ENCODE measurements around the gene PHETA1.

The PHETA1 gene

DNA sequence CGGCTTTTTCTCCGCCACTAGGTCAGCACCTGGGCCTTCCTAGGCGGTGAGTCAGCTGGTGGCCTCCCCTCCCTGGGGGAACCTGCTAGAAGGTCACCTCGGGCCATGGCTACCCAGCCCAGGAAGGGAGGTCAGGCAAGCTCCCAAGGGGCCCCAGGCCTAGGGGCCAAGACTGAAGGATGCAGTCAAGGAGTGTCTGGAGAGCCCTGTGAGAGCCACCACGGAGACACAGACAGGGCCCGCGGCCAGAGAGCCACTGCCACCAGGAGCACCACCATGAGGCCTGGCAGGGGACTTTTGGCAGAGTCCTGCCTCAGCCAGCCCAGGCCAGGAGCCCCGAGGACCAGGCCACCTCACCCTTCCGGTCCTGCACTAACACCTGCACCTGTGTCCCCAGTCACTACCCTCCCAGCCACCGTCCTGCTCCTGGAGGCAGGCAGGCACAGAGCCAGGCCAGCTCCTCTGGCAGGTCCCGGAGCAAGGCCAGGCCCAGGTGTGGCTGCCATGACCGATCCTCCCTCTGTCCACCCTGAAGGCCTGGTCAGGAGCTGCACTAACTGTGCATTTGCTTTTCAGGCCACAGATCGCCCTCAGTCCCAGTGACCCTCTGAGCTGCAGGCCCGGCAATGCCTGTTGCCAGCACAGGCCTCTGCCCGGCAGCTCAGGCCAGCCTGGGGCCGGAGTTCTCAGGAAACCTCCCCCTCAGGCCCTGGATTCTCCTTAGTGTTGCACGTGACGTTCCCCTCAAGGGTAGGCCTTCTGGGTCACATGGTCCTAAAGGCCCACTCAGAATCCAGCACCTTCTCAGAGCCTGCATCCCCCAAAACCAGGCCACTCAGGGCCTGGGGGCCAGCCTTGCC lies 6.9 kb downstream of the PHETA1 start:
- no peak for ATAC-seq (ENCODE audit: insufficient read depth, low read depth)
- no peaks in the 10 kb centered on the region for H3K9me3 ChIP-seq (ENCODE audit: insufficient read depth, low read length, severe bottlenecking)
- no peak for TF ChIP-seq CTCF (IDR thresholded peaks at IDR 0.05; ENCODE audit: borderline replicate concordance, extremely low read depth, low read length, poor library complexity, severe bottlenecking)
- no peak for TF ChIP-seq EZH2 (IDR thresholded peaks at IDR 0.05; ENCODE audit: borderline replicate concordance, low read depth, low read length, severe bottlenecking)
- no peak overlapping the region for H3K4me3 ChIP-seq (ENCODE audit: low read depth in 1 of 2, low read length in 2 of 2)
- no peaks in the 10 kb centered on the region for H3K79me2 ChIP-seq (ENCODE audit: insufficient read depth, low read length)
- no peak overlapping the region for H3K9ac ChIP-seq (ENCODE audit: low read depth, low read length)
- no peaks in the 10 kb centered on the region; the same call in 1 of the 2 replicates for H3K4me1 ChIP-seq (ENCODE audit: insufficient read depth, low read length)
- H3K27ac ChIP-seq (ENCODE audit: low read length), result no peak overlapping the region
- no peak for DNase-seq
- H3K4me2 ChIP-seq (ENCODE audit: insufficient read depth, low read length), result no peak overlapping the region
- H3K36me3 ChIP-seq (ENCODE audit: insufficient read depth, low read length), result no peaks in the 10 kb centered on the region; the same call in 1 of the 2 replicates
- H2AFZ ChIP-seq (ENCODE audit: low read depth, low read length), result no peak overlapping the region
- H3K27me3 ChIP-seq (ENCODE audit: insufficient read depth, low read length, poor library complexity), result no peaks in the 10 kb centered on the region
- H4K20me1 ChIP-seq (ENCODE audit: insufficient read depth, low read length), result no peaks in the 10 kb centered on the region

GRCh38 chr12:111361073-111361716 lies 7.7 kb downstream of the PHETA1 start:
- H3K36me3 ChIP-seq (ENCODE audit: insufficient read depth, low read length), result no peaks in the 10 kb centered on the region; the same call in 1 of the 2 replicates
- no peak overlapping the region for H2AFZ ChIP-seq (ENCODE audit: low read depth, low read length)
- ATAC-seq (ENCODE audit: insufficient read depth, low read depth), result no peak
- no peaks in the 10 kb centered on the region for H3K4me1 ChIP-seq (ENCODE audit: insufficient read depth, low read length)
- H3K9me3 ChIP-seq (ENCODE audit: insufficient read depth, low read length, severe bottlenecking), result no peaks in the 10 kb centered on the region
- TF ChIP-seq EZH2 (IDR thresholded peaks at IDR 0.05; ENCODE audit: borderline replicate concordance, low read depth, low read length, severe bottlenecking), result no peak
- no peak for TF ChIP-seq CTCF (IDR thresholded peaks at IDR 0.05; ENCODE audit: borderline replicate concordance, extremely low read depth, low read length, poor library complexity, severe bottlenecking)
- H3K4me2 ChIP-seq (ENCODE audit: insufficient read depth, low read length), result no peak overlapping the region
- H3K27me3 ChIP-seq (ENCODE audit: insufficient read depth, low read length, poor library complexity), result no peaks in the 10 kb centered on the region
- no peak overlapping the region for H3K9ac ChIP-seq (ENCODE audit: low read depth, low read length)
- H3K79me2 ChIP-seq (ENCODE audit: insufficient read depth, low read length), result no peaks in the 10 kb centered on the region
- no peaks in the 10 kb centered on the region for H4K20me1 ChIP-seq (ENCODE audit: insufficient read depth, low read length)
- no peak overlapping the region for H3K27ac ChIP-seq (ENCODE audit: low read length)
- no peak overlapping the region for H3K4me3 ChIP-seq (ENCODE audit: low read depth in 1 of 2, low read length in 2 of 2)
- no peak for DNase-seq

DNA sequence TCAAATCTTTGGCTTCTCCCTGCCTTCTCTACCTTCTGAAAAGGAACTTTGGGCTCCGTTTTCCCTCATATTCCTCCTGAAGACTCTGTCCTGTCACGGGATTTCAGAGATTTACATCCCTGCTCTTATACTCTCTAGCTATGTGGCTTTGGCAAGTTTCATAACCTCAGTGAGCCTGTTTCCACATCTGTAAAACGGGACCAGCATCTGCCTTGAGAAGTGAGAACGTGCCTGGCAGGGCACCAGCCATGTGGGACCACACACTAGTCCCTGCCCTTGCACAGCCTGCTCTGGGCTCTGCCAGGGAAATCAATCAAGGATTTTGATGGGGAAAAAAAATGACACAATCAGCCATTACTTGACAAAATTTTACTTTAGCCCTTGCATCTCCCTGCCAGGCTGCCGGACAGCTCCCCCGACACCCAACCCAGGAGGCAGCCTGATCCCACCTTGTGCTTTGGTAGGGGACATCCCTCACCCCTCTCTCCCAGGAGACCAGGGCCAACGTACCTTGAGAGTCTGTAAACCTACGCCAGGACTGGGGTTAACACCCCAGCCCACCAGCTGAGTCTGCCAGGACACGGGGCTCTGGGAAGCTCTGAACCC lies 8.5 kb downstream of the PHETA1 start:
- H3K4me1 ChIP-seq (ENCODE audit: insufficient read depth, low read length), result no peaks in the 10 kb centered on the region
- no peaks in the 10 kb centered on the region for H4K20me1 ChIP-seq (ENCODE audit: insufficient read depth, low read length)
- H3K27me3 ChIP-seq (ENCODE audit: insufficient read depth, low read length, poor library complexity), result no peaks in the 10 kb centered on the region
- H3K79me2 ChIP-seq (ENCODE audit: insufficient read depth, low read length), result no peaks in the 10 kb centered on the region
- no peaks in the 10 kb centered on the region for H3K9me3 ChIP-seq (ENCODE audit: insufficient read depth, low read length, severe bottlenecking)
- no peak for TF ChIP-seq CTCF (IDR thresholded peaks at IDR 0.05; ENCODE audit: borderline replicate concordance, extremely low read depth, low read length, poor library complexity, severe bottlenecking)
- no peak for TF ChIP-seq EZH2 (IDR thresholded peaks at IDR 0.05; ENCODE audit: borderline replicate concordance, low read depth, low read length, severe bottlenecking)
- no peak overlapping the region for H3K4me2 ChIP-seq (ENCODE audit: insufficient read depth, low read length)
- H2AFZ ChIP-seq (ENCODE audit: low read depth, low read length), result no peak overlapping the region
- H3K36me3 ChIP-seq (ENCODE audit: insufficient read depth, low read length), result no peaks in the 10 kb centered on the region; the same call in 1 of the 2 replicates
- H3K27ac ChIP-seq (ENCODE audit: low read length), result no peak overlapping the region
- no peak overlapping the region for H3K4me3 ChIP-seq (ENCODE audit: low read depth in 1 of 2, low read length in 2 of 2)
- ATAC-seq (ENCODE audit: insufficient read depth, low read depth), result no peak
- DNase-seq, result no peak
- H3K9ac ChIP-seq (ENCODE audit: low read depth, low read length), result no peak overlapping the region

Data from DND-41 (cell line).